Mucosa of rectum (tissue), 2 donors: ENCODE results near the gene GBF1.

ENCODE experiments used
- H3K27ac ChIP-seq, 2 donors: one replicate each; pipeline ENCODE4 v1.7.0; 2013; ENCODE audit warnings: inconsistent platforms in 2 of 2, low read depth in 2 of 2, low read length in 2 of 2
- H3K27me3 ChIP-seq, 2 donors: one replicate each; pipeline ENCODE4 v1.7.0; 2013; ENCODE audit warnings: low read length in 2 of 2; ENCODE audit not compliant: control insufficient read depth in 2 of 2, insufficient read depth in 2 of 2
- H3K36me3 ChIP-seq, 2 donors: one replicate each; pipeline ENCODE4 v1.7.0; 2013; ENCODE audit warnings: low read length in 2 of 2; ENCODE audit not compliant: control insufficient read depth in 2 of 2, insufficient read depth in 2 of 2
- H3K4me1 ChIP-seq, 2 donors: one replicate each; pipeline ENCODE4 v1.7.0; 2013; ENCODE audit warnings: low read length in 2 of 2, mild to moderate bottlenecking in 1 of 2; ENCODE audit not compliant: control insufficient read depth in 2 of 2, insufficient read depth in 2 of 2
- H3K4me3 ChIP-seq, 2 donors: one replicate each; pipeline ENCODE4 v1.7.0; 2013; ENCODE audit warnings: low read length in 2 of 2
- H3K9ac ChIP-seq, 2 donors: one replicate each; pipeline ENCODE4 v1.7.0; 2013; ENCODE audit warnings: low read length in 2 of 2, low read depth in 1 of 2, mild to moderate bottlenecking in 1 of 2
- H3K9me3 ChIP-seq, 2 donors: one replicate each; pipeline ENCODE4 v1.7.0; 2013; ENCODE audit warnings: low read length in 2 of 2; ENCODE audit not compliant: control insufficient read depth in 2 of 2
- donor health status: healthy.
- donor health status: Normal muscosa, but diverticular disease.

GBF1 gene

DNA sequence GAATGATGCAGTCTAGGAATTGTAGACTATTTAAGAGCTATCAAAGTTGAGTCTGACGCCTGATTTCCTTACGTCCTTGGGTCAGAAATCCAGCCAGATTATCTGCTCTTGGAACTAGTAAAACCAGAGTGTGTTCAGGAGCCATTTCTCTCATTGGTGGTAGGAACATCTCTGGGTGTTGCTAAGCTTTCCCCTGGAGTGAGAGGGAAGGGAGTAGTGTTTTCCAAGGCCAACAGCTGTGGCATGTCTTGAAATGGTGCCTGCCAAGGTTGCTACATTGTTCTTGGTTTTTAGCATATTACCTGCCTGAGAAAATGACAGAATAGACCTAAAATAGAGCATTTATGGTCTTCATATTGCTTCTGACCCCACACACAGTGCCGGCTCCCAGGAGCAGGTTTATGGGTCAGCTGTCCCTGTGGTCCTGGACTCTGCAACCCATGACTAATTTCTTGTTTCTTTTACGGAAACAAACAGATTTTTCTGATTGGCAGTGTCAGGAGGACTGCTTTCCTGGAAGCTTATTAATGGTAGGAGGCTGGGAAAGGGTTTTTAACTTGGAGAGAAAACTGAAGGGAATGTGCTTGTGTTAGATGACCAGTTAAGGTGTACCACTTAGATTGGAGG, 17.5 kb downstream of the GBF1 start:
- Histone ChIP-seq H3K9me3 (no peaks in the 10 kb centered on the region), H3K27ac (no peak overlapping the region), H3K4me1 (no peaks in the 10 kb centered on the region), H3K4me3 (no peak overlapping the region), H3K27me3 (no peaks in the 10 kb centered on the region), H3K36me3 (peaks cover 31 to 44% of the 10 kb centered on the region in 2 donors), H3K9ac (no peak overlapping the region)

DNA sequence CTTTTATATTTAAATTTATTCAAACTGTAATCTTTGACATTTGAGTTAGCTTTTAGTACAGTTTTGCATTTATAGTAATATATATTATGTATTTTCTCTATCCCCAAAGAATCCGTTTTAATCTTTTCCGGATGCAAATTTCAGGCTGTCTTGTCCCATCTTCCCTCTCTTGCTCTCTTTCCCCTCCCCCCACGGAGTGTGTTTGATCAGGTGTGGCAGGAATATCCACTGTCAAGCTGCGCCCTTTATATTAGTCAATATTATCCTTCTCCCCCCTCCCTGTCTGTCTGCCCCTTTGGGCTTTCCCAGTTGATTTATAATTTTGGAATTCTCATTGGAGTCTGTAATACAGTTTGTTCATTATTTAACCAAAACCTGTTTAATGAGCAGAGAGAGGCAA, 19.0 kb downstream of the GBF1 start:
- Histone ChIP-seq H3K36me3 (peaks cover 30 to 39% of the 10 kb centered on the region in 2 donors), H3K9me3 (no peaks in the 10 kb centered on the region), H3K4me3 (no peak overlapping the region), H3K4me1 (no peaks in the 10 kb centered on the region), H3K9ac (no peak overlapping the region), H3K27me3 (no peaks in the 10 kb centered on the region), H3K27ac (no peak overlapping the region)

DNA sequence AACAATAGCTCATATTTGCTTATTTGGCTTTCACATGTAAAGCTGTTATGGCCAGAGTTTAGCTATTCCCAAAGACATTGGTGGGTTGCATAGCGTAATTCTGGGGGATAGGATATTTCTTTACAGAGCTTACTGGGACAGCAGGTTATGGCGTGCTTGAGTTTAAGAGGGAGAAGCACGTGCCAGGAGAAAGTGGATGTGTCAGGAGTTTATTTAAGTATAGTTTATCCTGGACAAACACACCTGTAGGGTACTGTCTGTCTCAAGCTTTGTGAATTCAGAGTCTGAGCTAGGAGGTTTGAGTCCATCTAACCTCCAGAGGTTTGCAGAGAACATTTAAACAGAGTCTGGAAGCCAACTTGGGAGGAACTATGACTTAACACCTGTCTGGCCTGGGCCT, 21.3 kb downstream of the GBF1 start:
- no peaks in the 10 kb centered on the region for H3K4me1 ChIP-seq
- H3K9ac ChIP-seq, result no peak overlapping the region
- H3K27me3 ChIP-seq, result no peaks in the 10 kb centered on the region
- peaks cover 18 to 20% of the 10 kb centered on the region in 2 donors for H3K36me3 ChIP-seq
- H3K9me3 ChIP-seq, result no peaks in the 10 kb centered on the region
- no peak overlapping the region for H3K4me3 ChIP-seq
- no peak overlapping the region for H3K27ac ChIP-seq

- no peak overlapping the region for H3K27ac ChIP-seq
- H3K36me3 ChIP-seq, result peaks cover 8 to 17% of the 10 kb centered on the region in 2 donors
- H3K4me1 ChIP-seq, result no peaks in the 10 kb centered on the region
- no peak overlapping the region for H3K4me3 ChIP-seq
- H3K9ac ChIP-seq, result no peak overlapping the region
- H3K9me3 ChIP-seq, result no peaks in the 10 kb centered on the region
- H3K27me3 ChIP-seq, result no peaks in the 10 kb centered on the region
Measured at GRCh38 chr10:102267748-102268147, 22.4 kb downstream of the GBF1 start.

DNA sequence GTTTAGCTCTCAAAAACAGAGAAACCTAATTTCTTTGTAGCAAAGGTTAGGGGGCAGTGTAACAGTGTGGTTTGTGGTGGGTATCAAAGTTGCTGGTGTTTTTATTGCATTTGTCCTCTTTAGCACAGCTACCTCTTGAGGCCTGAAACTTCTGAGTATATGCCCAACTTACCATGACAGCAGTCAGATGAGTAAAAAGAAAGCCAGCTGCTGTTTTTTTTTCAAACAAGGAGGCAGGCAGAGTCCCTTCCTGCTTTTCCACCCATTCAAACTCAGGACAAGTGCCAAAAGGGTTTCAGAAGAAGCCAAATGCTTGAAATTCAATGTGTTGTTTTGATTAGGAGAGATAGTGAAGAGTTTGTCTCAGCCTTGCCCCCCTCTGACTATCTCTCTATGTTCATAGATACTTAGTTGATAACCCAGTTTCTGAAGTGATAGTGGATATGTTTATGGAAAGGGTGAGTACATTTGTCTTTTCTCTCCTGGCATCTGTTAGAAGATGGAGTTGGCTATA, 23.1 kb downstream of the GBF1 start:
- H3K36me3 ChIP-seq, result peaks cover 4 to 11% of the 10 kb centered on the region in 2 donors
- H3K27ac ChIP-seq, result no peak overlapping the region
- no peaks in the 10 kb centered on the region for H3K9me3 ChIP-seq
- no peaks in the 10 kb centered on the region for H3K27me3 ChIP-seq
- H3K9ac ChIP-seq, result no peak overlapping the region
- no peak overlapping the region for H3K4me3 ChIP-seq
- H3K4me1 ChIP-seq, result no peaks in the 10 kb centered on the region

DNA sequence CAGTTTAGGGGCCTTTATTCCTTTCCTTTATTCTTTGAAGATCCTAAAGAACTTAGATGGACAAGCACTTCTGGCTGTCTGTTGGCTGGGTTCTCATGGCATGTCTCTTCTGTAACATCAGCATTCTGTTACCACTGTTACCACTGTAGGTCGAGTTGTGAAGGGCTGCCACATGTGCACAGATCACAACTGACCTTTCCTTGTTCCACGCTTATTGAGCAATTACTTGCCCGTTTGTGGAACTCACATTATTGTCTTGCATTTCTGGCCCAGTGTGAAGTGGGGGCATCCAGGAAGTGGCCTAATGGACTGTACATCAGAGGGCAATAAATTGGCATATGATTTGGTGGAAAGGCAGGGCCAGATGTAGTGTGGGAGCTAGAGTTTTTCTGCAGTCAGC, 23.7 kb downstream of the GBF1 start:
- Histone ChIP-seq H3K27me3 (no peaks in the 10 kb centered on the region), H3K36me3 (peaks cover 0 to 8% of the 10 kb centered on the region in 2 donors), H3K4me3 (no peak overlapping the region), H3K9me3 (no peaks in the 10 kb centered on the region), H3K27ac (no peak overlapping the region), H3K9ac (no peak overlapping the region), H3K4me1 (no peaks in the 10 kb centered on the region)

GRCh38 chr10:102274062-102274461, 28.7 kb downstream of the GBF1 start:
- Histone ChIP-seq H3K27ac (no peak overlapping the region), H3K4me1 (no peaks in the 10 kb centered on the region)

GRCh38 chr10:102275343-102275742, 30.0 kb downstream of the GBF1 start:
- no peak overlapping the region for H3K4me3 ChIP-seq
- no peak overlapping the region for H3K27ac ChIP-seq
- no peaks in the 10 kb centered on the region for H3K27me3 ChIP-seq
- H3K36me3 ChIP-seq, result peaks cover 0 to 7% of the 10 kb centered on the region in 2 donors
- H3K4me1 ChIP-seq, result no peaks in the 10 kb centered on the region
- H3K9me3 ChIP-seq, result no peaks in the 10 kb centered on the region
- no peak overlapping the region for H3K9ac ChIP-seq

More at GRCh38 chr10:102274062-102274461, 28.7 kb downstream of the GBF1 start:
- Histone ChIP-seq H3K4me3 (no peak overlapping the region), H3K9me3 (no peaks in the 10 kb centered on the region), H3K36me3 (peaks cover 0 to 7% of the 10 kb centered on the region in 2 donors), H3K9ac (no peak overlapping the region), H3K27me3 (no peaks in the 10 kb centered on the region)

GRCh38 chr10:102279104-102279503, 33.8 kb downstream of the GBF1 start:
- Histone ChIP-seq H3K4me1 (no peaks in the 10 kb centered on the region), H3K27ac (no peak overlapping the region), H3K9ac (no peak overlapping the region)

GRCh38 chr10:102280397-102281101, 35.2 kb downstream of the GBF1 start:
- Histone ChIP-seq H3K4me3 (no peak overlapping the region), H3K36me3 (peaks cover 3% of the 10 kb centered on the region in 2 donors), H3K9me3 (no peaks in the 10 kb centered on the region), H3K27ac (no peak overlapping the region), H3K4me1 (no peaks in the 10 kb centered on the region), H3K9ac (no peak overlapping the region), H3K27me3 (no peaks in the 10 kb centered on the region)

More at GRCh38 chr10:102279104-102279503, 33.8 kb downstream of the GBF1 start:
- Histone ChIP-seq H3K4me3 (no peak overlapping the region), H3K9me3 (no peaks in the 10 kb centered on the region), H3K27me3 (no peaks in the 10 kb centered on the region), H3K36me3 (peaks cover 3% of the 10 kb centered on the region in 2 donors)
